KG1 (cell line): ENCODE results near the gene GALNT18.
A peak's percentile ranks its signal among the peaks of the same experiment; 100 is the strongest.

Source experiments
- DNase-seq: peaks from one replicate; lab custom pipeline; 2025; lab: John Stamatoyannopoulos, UW

GALNT18 gene

DNA sequence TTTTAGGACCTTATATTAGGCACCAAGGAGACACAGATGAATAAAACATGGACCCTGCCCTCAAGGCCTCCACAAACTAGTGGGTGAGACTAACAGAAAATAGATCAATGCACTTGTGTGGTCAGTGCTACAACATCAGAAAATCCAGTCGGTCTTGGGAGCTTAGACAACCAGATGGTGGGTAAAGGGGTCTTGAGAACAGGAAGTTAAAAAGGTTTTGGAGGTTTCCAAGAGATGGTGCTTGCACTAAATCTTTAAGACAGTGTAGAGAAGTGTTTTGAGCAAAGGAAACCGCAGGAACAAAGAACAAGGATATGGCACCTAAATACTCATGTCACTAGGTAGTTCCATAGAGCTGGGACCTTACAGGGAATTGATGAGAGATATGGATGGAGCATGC, 56.2 kb downstream of the GALNT18 start:
- DNase-seq, result peak; percentile 10

DNA sequence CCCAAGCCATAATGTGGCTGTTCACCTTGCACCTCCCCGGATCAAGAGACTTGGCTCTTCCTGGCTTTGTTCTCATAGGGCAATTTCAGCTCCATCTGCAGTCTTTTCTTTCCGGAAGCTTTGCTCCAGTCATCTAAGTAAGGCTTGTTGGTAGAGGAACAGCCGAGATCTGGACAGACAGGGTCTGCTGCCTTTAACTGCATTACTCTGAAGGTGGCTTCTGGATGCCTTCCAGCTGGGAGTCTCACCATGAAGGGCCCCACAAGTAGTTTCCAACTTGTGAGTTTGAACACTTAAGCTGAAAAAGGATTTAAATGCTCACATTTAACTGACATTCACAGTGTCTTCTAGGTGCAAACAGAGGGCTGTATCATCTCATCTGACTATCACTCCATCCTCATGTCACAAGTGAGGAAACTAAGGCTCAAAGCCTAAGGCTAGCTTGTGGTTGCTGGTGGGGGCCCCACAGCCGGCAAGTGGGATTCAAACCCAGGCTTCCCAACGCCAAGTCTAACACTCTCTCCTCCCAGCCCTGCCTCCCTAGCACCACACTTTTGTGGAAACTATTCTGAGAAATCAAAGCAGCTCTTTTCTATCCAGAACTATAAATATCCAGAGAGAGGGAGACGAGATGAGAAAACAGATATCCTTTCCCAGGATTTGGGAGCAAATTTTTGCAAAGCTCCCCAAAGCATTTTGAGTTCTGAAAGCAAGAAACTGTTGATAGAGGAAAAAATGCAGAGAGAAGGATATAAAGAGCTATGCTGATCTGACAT, 58.4 kb downstream of the GALNT18 start:
- DNase-seq, result no peak

DNA sequence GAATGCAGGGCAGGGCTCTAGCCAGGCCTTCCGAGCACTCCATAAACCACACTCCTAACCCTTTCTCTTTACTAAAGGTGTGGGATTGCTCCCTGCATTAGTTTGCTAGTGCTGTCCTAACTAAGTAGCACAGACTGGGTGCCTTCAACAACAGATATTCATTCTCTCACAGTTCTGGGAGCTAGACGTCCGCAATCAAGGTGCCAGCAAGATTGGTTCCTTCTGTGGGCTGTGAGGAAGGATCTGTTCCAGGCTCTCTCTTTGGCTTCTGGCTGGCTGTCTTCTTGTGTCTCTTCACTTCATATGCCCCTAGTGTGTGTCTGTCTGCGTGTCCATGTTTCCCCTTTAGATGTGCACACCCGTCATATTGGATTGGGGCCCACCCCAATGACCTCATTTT, 59.8 kb downstream of the GALNT18 start:
- DNase-seq, result no peak

DNA sequence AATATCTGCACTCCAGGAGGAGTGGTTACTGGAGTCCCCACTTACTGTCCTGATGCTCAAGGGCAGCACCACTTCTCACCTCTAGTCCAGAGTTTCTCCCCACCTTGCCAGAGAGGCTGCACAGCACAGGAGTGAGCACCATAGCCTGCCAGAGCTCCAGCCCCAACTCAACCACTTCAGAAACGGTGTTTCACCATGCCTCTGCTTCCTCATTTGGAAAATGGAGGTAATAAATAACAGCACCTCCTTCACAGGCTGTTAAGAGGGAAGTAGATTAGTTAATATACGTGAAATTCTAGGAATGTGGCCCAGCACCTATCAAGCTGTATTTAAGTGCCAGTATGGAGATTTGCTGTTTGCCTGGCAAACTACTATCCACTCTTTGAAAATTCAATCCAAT, 63.0 kb downstream of the GALNT18 start:
- DNase-seq, result no peak

GRCh38 chr11:11558396-11558795, 63.4 kb downstream of the GALNT18 start:
- no peak for DNase-seq

DNA sequence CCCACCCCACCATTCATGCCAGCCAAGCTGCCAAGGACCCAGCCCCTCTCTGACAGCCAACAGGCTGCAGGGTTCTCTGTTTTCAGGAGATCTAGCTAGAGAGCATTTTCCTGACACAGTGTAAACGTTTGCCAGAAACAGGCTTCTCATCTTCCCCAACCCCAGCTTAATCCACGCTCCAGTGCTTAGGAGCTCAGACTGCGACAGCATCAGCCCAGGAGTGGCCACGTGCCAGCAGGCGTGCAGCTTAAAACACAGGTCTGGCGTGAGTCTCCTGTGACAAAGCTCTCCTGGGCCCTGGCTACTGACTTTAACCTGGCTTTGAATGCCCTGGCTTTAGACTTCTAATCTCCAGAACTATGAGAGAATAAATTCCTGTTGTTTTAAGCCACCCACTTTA, 66.6 kb downstream of the GALNT18 start:
- DNase-seq, result no peak

DNA sequence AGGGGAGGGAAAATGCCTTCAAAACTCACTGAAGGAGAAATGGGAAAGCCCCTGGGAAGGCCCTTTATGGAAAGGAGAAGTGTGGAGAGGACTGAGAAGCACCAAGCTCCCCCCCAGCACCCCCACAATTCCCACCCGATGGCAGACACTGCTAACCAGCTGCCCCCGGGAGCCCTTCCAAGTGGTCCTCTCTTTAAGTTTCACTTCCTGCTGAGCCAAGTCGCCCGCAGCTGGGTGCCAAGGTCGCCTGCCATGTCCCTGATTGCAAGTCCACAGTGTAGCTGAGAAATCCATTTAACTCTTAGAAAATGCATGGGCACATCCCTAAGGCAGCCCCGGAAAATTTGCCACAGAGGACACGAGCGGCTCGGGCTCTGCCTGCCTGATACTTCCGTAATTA, 68.2 kb downstream of the GALNT18 start:
- no peak for DNase-seq

- DNase-seq, result no peak
Measured at GRCh38 chr11:11552529-11553087, 69.2 kb downstream of the GALNT18 start.

DNA sequence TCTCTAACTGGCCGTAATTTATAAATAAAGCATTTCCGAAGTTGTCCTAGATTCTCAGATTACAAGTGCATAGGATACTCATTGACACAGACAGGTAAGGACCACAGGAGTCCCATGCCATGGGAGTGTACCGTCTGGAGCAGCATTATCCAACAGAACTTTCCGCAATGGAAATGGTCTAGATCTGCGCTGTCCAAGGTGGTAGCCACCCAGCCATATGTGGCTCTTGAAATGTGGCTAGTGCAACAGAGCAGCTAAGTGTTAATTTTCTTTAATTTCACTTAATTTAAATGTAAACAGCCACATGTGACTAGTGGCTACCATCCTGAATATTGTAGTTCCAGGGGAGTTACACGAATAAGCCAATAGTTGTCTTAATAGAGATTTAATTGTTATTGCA, 71.3 kb downstream of the GALNT18 start:
- DNase-seq, result no peak

DNA sequence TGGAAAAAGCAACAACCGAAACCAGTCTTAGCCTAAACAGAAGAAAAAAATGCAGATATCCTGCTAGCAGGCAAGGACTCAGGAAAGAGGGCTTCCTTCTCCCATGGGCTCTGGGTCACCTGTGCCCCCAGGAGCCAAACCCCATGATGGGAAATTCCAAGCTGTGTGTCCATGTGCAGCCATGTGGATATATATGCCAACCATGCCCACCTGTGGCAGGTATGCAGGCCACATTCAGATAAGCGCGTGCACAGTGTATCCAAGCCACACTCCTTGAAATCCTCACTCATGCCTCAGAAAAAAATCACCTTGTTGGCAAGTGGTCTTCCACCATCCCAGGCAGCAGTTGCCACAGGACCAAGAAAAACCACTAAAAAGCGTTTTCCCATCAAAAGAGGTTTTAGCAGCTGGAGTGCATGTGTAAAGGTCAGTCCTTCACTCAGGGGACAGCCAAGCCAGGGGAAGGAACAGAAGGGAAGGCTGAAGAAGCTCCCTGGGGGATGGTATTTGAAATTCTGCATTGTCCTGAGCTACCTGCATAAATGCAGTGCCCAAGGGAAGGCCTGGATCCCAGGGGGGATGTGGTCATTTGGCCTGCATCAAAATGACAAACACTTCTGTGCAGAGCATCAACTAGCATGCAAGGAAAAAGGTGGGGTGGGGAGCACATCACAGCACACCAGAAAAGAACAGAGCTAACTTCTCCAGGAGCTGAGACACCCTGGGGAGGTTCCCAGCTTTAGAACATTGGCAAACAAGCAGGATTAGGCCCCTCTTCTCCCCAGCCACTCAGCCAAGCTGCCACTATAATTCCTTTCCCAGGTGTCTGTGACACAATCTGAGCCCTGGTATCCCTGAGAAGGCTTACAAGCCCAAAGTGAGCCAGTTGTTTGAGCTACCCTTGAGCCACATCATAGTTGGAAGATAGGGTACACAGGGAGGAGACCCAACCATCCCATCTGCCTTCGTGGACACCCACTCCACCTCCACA, 76.2 kb downstream of the GALNT18 start:
- DNase-seq, result no peak

DNA sequence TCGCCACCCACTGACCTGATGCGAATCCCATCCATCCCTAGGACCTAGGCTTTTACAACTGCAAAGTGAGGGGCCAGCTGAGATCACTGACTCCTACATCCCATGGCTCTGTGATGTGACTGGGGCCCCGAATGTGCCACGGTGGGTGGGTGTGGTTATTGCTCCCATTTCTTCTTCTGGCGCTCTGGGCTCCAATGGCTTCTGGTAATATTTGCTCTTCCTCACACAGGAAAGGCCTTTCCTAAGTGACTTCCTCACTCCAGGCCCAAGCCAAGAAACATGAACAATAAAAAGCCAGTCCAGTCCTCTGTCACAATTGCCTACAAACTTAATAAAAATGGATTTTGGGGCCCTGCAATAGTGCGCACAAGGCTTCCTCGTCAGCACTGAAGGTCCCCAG, 78.1 kb downstream of the GALNT18 start:
- DNase-seq, result no peak

DNA sequence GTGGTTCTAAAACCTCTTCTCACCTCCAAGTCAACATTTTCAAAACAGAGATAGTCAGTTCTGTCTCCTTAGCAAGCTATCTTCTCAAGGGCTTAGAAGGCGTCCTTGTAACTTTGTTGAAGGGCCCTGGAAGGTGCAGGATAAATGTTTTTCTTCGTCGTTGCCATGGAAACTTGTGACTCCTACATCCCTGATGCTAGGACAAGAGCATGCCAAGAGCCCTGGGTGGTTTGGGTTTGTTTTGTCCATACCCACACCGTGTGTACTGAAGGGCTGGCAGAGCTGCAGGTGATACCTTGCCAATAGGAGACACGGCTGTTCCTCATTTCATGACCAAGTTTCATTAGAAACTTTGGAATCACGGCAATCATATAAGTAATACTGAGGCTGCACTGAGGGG, 81.6 kb downstream of the GALNT18 start:
- no peak for DNase-seq

- DNase-seq, result no peak
Measured at GRCh38 chr11:11538277-11538960, 83.4 kb downstream of the GALNT18 start.

DNA sequence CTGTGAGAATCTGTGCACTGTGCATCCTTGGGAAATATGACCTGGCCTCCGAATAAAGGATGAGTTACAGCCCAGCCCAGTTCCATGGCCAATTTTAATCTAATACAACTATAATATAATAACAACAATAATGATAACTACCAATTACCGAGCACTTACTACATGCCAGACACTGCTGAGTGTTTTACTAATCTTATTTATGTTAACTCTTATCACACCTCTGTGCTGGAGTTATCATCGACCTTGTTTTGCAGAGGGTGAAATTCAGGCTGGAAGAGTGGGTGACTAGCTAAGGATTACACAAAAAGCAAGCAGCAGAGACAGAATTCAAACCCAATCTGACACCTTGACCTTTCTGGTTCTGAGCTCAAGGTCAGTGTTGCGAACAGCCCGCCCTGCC, 83.9 kb downstream of the GALNT18 start:
- no peak for DNase-seq

GRCh38 chr11:11537372-11537771, 84.4 kb downstream of the GALNT18 start:
- DNase-seq, result no peak

- DNase-seq, result no peak
Measured at GRCh38 chr11:11536650-11537049, 85.2 kb downstream of the GALNT18 start.

- no peak for DNase-seq
Measured at GRCh38 chr11:11535611-11536010, 86.2 kb downstream of the GALNT18 start.

GRCh38 chr11:11534981-11535380, 86.8 kb downstream of the GALNT18 start:
- no peak for DNase-seq

DNA sequence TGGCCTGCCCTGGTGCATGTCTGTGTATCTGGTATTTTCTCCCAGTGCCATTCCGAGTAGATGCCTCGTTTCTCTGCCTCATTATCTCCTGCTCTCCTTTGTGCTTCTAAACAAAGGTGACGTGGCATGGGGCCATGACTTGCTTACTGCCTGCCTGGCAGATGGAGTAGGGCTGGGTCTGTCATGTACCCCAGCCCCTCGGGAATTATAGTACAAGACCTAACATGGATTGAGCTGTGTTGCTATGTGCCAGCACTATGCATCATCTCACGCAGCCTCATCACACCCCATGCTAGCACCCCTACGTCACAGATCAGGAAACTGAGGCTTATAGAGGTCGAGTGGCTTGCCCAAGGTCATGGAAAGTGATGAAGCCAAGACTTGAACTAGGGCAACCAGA, 88.1 kb downstream of the GALNT18 start:
- no peak for DNase-seq

- no peak for DNase-seq
Measured at GRCh38 chr11:11533057-11533456, 88.7 kb downstream of the GALNT18 start.

DNA sequence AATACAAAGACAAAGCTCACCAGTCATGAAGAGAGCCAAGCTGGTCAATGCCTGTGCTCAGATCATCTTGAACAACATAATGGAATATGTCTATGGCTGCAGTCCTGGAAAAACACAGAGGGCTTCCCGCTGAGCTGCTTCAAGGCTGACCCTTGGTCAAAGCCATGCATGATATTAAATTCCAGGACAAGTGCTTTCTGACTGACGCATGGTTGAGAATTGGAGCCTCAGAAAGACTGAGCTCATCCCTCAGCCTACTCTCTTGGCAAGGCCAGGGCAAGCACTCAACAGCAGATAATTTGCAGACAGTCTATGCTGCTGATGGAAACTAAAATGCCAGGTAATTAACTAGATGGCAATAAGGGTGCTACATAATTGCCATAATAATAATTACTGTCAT, 89.2 kb downstream of the GALNT18 start:
- no peak for DNase-seq
